HTERT RPE-1 (cell line): ENCODE measurements around the gene TMEM132D.

Experiments
- in situ Hi-C: fragments of 300-500 bp; cut with MboI; formaldehyde crosslinking; loops from 4 replicates; pipeline ENCODE4 v1.14.3; 2020; ENCODE audit warnings: low sequenced_read_pairs

The TMEM132D gene

GRCh38 chr12:129672110-129672509, 231.7 kb downstream of the TMEM132D start:
- in situ Hi-C loops, result no loop called here

DNA sequence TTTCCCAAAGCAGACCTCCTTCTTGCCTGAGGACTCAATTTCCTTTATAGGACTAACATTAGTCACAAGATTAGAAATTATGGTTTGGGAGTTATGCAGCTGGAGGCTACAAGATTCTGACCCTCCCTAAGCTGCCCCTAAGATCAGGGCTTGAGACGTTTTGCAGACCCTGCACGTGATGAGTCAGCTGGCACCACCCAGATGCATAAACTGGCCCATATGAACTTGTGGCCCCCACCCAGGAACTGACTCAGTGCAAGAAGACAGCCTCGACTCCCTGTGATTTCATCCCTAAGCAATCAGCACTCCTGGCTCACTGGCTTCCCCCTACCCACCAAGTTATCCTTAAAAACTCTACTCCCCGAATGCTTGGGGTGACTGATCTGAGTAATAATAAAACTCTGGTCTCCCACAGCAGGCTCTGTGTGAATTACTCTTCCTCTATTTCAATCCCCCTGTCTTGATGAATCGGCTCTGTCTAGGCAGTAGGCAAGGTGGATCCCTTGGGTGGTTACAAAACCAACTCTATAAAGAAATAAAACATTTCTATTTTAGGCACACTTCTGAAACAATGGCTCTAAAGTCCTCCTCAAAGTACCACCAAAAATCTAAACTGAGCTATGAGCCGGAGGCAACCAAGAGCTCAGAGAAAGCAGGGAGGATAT, 233.4 kb downstream of the TMEM132D start:
- in situ Hi-C loops, result no loop called here

- in situ Hi-C loops, result no loop called here
Observed at GRCh38 chr12:129665414-129665813, 238.4 kb downstream of the TMEM132D start.

DNA sequence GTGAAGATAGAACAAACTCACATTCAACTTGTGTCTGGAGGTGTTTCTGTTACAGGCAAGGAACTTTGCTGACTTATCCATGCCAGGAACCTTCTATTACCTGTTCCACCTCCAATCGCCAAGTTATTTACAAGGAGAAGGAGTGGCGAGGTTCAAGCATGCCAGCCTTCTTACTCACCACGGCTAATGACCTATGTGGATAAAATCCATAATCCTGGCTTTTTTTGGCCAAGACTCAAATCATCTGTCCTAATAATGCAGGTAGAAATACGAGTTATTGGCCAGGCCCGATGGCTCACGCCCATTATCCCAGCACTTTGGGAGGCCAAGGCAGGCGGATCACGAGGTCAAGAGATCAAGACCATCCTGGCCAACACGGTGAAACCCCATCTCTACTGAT, 241.6 kb downstream of the TMEM132D start:
- in situ Hi-C loops, result no loop called here

GRCh38 chr12:129660946-129661345, 242.9 kb downstream of the TMEM132D start:
- in situ Hi-C loops, result no loop called here

- in situ Hi-C loops, result no loop called here
Observed at GRCh38 chr12:129659961-129660622, 243.7 kb downstream of the TMEM132D start.

GRCh38 chr12:129657179-129657578, 246.6 kb downstream of the TMEM132D start:
- in situ Hi-C loops, result no loop called here

- in situ Hi-C loops, result no loop called here
Observed at GRCh38 chr12:129651951-129652350, 251.9 kb downstream of the TMEM132D start.

GRCh38 chr12:129641926-129642325, 261.9 kb downstream of the TMEM132D start:
- in situ Hi-C loops, result no loop called here

- in situ Hi-C loops, result no loop called here
Observed at GRCh38 chr12:129635021-129635685, 268.7 kb downstream of the TMEM132D start.

DNA sequence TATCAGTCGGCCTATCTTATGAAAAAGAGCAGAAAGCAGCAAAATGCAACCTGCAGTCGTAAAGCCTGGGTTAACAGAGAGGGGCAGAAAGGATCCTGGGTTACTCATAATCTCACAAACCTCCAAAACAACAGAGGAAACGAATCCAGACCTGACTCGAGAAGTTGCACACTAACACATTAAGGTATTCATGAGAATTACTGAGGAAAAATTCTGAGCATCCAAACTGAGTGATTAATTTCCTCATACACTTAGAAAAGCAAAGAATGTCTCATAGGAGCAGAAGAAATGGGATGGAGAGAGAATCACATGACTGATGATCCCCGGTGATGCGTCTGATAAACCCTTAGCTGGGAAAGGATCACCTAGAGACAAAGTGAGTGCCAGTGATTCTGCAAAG, 272.5 kb downstream of the TMEM132D start:
- in situ Hi-C loops, result no loop called here

DNA sequence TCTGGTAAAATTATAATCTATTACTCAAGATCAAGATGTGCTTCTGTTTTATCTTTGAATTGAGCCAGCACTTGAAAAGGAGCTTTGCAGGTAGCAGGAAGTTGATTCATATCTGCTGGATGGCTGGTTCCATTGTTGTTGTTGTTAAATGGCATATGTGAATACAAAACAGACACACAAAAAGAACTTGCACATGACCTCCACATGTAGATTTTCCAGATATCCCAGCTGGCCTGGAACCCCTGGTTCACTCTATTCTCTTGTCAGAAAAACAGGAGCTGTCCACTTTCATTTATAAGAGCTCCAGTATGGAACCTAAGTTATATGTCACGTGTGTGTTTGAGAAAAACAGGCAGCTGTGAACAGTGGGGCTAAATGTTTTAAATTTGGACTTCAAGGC, 273.9 kb downstream of the TMEM132D start:
- in situ Hi-C loops, result no loop called here

GRCh38 chr12:129622566-129622965, 281.3 kb downstream of the TMEM132D start:
- in situ Hi-C loops, result no loop called here

DNA sequence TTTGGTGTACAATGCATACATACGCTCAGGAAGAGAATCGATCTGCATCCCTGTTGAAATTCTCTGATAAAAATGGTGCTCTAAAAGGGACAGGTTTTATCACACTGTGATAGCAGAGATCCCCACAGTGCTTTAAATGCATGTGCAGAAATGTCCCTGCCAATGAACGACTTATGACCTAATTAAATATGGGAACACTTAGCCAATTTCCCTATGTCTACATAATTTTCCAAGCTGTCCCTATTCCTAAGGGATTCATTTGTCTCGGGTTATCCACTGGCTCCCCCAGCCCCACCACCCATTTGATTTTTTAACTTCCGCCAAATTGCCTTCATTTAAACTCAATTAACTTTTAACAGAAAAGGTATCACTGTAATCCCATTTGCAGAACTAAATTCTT, 284.6 kb downstream of the TMEM132D start:
- in situ Hi-C loops, result no loop called here

- in situ Hi-C loops, result no loop called here
Observed at GRCh38 chr12:129617849-129618248, 286.0 kb downstream of the TMEM132D start.

DNA sequence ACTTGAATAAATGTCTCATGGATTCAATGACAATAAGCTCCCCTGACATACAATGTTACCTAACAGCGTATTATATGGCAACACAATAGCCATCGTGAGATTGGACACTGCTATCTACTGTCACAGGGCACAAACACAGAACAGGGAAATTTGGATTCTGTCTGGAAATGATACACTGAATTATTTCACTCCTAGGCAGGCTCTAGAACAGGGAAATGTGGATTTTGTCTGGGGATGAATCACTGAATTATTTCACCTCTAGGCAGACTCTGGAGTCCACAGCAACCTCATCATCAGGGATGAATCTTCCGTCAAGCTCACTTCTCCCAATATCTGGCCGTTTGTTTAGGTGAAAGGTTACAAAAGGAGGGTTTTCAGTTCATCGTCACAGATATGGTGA, 288.8 kb downstream of the TMEM132D start:
- in situ Hi-C loops, result no loop called here

- in situ Hi-C loops, result no loop called here
Observed at GRCh38 chr12:129614221-129614885, 289.5 kb downstream of the TMEM132D start.

DNA sequence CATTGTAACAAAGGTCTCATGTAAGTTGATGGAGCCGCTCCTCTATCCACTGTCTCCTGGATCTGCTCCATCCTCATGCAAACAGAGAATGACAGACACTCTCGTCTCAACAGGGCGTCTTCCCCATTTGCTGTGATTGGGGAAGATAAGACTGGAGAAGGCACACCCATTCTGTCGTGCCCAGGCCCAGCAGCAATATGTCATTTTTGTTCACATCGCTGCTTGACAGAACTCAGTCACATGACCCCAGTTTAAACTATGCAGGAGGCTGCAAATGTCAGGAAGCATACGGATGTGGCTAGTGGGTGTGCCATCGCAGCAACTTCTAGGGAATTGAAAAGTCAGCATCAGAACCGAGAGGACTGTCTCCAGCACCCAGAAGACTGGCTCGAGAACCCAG, 290.5 kb downstream of the TMEM132D start:
- in situ Hi-C loops, result no loop called here

- in situ Hi-C loops, result no loop called here
Observed at GRCh38 chr12:129610601-129611120, 293.2 kb downstream of the TMEM132D start.

- in situ Hi-C loops, result no loop called here
Observed at GRCh38 chr12:129607756-129608155, 296.1 kb downstream of the TMEM132D start.

DNA sequence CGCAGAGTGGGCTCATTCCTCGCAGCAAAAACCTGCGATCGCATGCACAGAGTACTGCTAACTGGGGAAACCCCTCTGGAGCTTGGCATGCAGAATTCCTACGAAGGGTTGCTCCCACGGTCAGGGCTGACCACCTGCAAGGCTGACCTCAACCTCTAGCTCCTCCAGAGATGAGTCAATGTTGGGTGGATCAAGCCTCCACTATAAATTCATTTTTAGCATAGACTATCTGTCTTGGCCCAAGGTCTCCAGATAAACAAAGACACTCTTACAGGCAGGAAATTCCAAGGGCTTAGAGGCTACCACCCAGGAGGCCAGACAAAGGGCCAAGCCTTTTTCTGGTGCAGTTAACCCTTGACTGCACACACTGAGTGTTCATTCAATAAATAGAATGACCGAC, 296.5 kb downstream of the TMEM132D start:
- in situ Hi-C loops, result no loop called here
